HEK293 (cell line): Measurements from ENCODE around the gene IP6K3.

Source experiments
- CTCF ChIA-PET: fragments of 350-600 bp; formaldehyde crosslinking; extraction: SDS; loops from one replicate; lab custom pipeline; 2021; ENCODE audit warnings: antibody characterized with exemption; lab: Yijun Ruan, JAX
- POLR2A ChIA-PET: fragments of 300-600 bp; formaldehyde crosslinking; extraction: SDS; loops from one replicate; lab custom pipeline; 2020; ENCODE audit warnings: antibody characterized with exemption, inconsistent platforms; lab: Yijun Ruan, JAX
- H3K27ac ChIP-seq: fragments of 200-500 bp; sonication (Bioruptor generic); 2 replicates; pipeline ENCODE4 v1.5.1; 2014; ENCODE audit warnings: low read depth, low read length, control low read depth, inconsistent platforms; ENCODE audit errors: extremely low read depth
- H3K36me3 ChIP-seq, 2 experiments: fragments of 200-500 bp in 1 of 2; sonication (Bioruptor generic) in 1 of 2; 1 replicate in 1 of 2; 2 replicates in 1 of 2; pipeline ENCODE4 v1.5.1; 2014 to 2017; ENCODE audit warnings: inconsistent platforms in 2 of 2, low read length in 2 of 2; ENCODE audit not compliant: control insufficient read depth in 2 of 2, insufficient read depth in 1 of 2
- H3K4me1 ChIP-seq: fragments of 200-500 bp; sonication (Bioruptor generic); 2 replicates; pipeline ENCODE4 v1.5.1; 2014; ENCODE audit warnings: mild to moderate bottlenecking, low read length, inconsistent platforms; ENCODE audit not compliant: control insufficient read depth, insufficient read depth
- H3K4me3 ChIP-seq: 2 replicates; pipeline ENCODE4 v1.5.1; 2011; ENCODE audit warnings: low read depth, mild to moderate bottlenecking, control low read depth, low read length, moderate library complexity
- H3K9me3 ChIP-seq: fragments of 200-500 bp; sonication (Bioruptor generic); 2 replicates; pipeline ENCODE4 v1.5.1; 2014; ENCODE audit warnings: low read depth, low read length, inconsistent platforms; ENCODE audit not compliant: control insufficient read depth, insufficient read depth
- BCL11A ChIP-seq: fragments of 450-650 bp; formaldehyde crosslinking; IDR thresholded peaks from 2 replicates; pipeline ENCODE4 v1.5.1; 2016; ENCODE audit warnings: low read depth, missing biosample characterization, missing genetic modification characterization
- BCL11B ChIP-seq: fragments of 450-650 bp; formaldehyde crosslinking; IDR thresholded peaks from 2 replicates; pipeline ENCODE4 v1.5.1; 2016; ENCODE audit warnings: low read depth, missing biosample characterization, missing genetic modification characterization
- FEZF1 ChIP-seq: fragments of 450-650 bp; formaldehyde crosslinking; IDR thresholded peaks from 2 replicates; pipeline ENCODE4 v1.5.1; 2016; ENCODE audit warnings: missing biosample characterization, missing genetic modification characterization
- GLIS2 ChIP-seq: fragments of 450-650 bp; formaldehyde crosslinking; IDR thresholded peaks from 2 replicates; pipeline ENCODE4 v1.5.1; 2016; ENCODE audit warnings: missing biosample characterization, missing genetic modification characterization
- OVOL3 ChIP-seq: fragments of 450-650 bp; formaldehyde crosslinking; IDR thresholded peaks from 2 replicates; pipeline ENCODE4 v1.5.1; 2016; ENCODE audit warnings: missing biosample characterization, missing genetic modification characterization
- SALL2 ChIP-seq: fragments of 450-650 bp; formaldehyde crosslinking; IDR thresholded peaks from 2 replicates; pipeline ENCODE4 v1.5.0; 2017; ENCODE audit warnings: missing biosample characterization, mild to moderate bottlenecking, missing genetic modification characterization, borderline replicate concordance
- SP7 ChIP-seq: fragments of 450-650 bp; formaldehyde crosslinking; IDR thresholded peaks from 2 replicates; pipeline ENCODE4 v1.5.1; 2016; ENCODE audit warnings: missing biosample characterization, missing genetic modification characterization
- ZNF112 ChIP-seq: fragments of 450-650 bp; formaldehyde crosslinking; IDR thresholded peaks from 2 replicates; pipeline ENCODE4 v1.5.0; 2017; ENCODE audit warnings: missing biosample characterization, missing genetic modification characterization
- ZNF133 ChIP-seq: fragments of 450-650 bp; formaldehyde crosslinking; IDR thresholded peaks from 2 replicates; pipeline ENCODE4 v1.5.1; 2016; ENCODE audit warnings: missing biosample characterization, missing genetic modification characterization
- ZNF2 ChIP-seq: fragments of 450-650 bp; formaldehyde crosslinking; IDR thresholded peaks from 2 replicates; pipeline ENCODE4 v1.5.1; 2016; ENCODE audit warnings: missing biosample characterization, missing genetic modification characterization
- ZNF223 ChIP-seq: fragments of 450-650 bp; formaldehyde crosslinking; IDR thresholded peaks from 2 replicates; pipeline ENCODE4 v1.5.1; 2016; ENCODE audit warnings: missing biosample characterization, missing genetic modification characterization
- ZNF23 ChIP-seq: fragments of 450-650 bp; formaldehyde crosslinking; IDR thresholded peaks from 2 replicates; pipeline ENCODE4 v1.5.1; 2016; ENCODE audit warnings: missing biosample characterization, missing genetic modification characterization, borderline replicate concordance
- ZNF248 ChIP-seq: fragments of 450-650 bp; formaldehyde crosslinking; IDR thresholded peaks from 2 replicates; pipeline ENCODE4 v1.5.1; 2017; ENCODE audit warnings: missing biosample characterization, missing genetic modification characterization
- ZNF292 ChIP-seq: fragments of 450-650 bp; formaldehyde crosslinking; IDR thresholded peaks from 2 replicates; pipeline ENCODE4 v1.5.1; 2016; ENCODE audit warnings: low read depth, missing biosample characterization, missing genetic modification characterization, borderline replicate concordance
- ZNF426 ChIP-seq: fragments of 450-650 bp; formaldehyde crosslinking; IDR thresholded peaks from 2 replicates; pipeline ENCODE4 v1.5.1; 2017; ENCODE audit warnings: missing biosample characterization, missing genetic modification characterization, mild to moderate bottlenecking, inconsistent platforms, moderate library complexity
- ZNF433 ChIP-seq: fragments of 450-650 bp; formaldehyde crosslinking; IDR thresholded peaks from 2 replicates; pipeline ENCODE4 v1.5.1; 2016; ENCODE audit warnings: missing biosample characterization, missing genetic modification characterization, low read depth
- ZNF473 ChIP-seq: fragments of 450-650 bp; formaldehyde crosslinking; IDR thresholded peaks from 2 replicates; pipeline ENCODE4 v1.5.1; 2017; ENCODE audit warnings: missing biosample characterization, missing genetic modification characterization
- ZNF521 ChIP-seq: fragments of 450-650 bp; formaldehyde crosslinking; IDR thresholded peaks from 2 replicates; pipeline ENCODE4 v1.5.1; 2017; ENCODE audit warnings: missing biosample characterization, mild to moderate bottlenecking, missing genetic modification characterization
- ZNF529 ChIP-seq: fragments of 450-650 bp; formaldehyde crosslinking; IDR thresholded peaks from 2 replicates; pipeline ENCODE4 v1.5.1; 2017; ENCODE audit warnings: missing genetic modification characterization, missing biosample characterization; ENCODE audit not compliant: insufficient replicate concordance
- ZNF548 ChIP-seq: fragments of 450-650 bp; formaldehyde crosslinking; IDR thresholded peaks from 2 replicates; pipeline ENCODE4 v1.5.1; 2016; ENCODE audit warnings: missing biosample characterization, missing genetic modification characterization
- ZNF555 ChIP-seq: fragments of 450-650 bp; formaldehyde crosslinking; conservative IDR thresholded peaks from 2 replicates; pipeline ENCODE4 v1.5.1; 2017; ENCODE audit warnings: missing biosample characterization, mild to moderate bottlenecking, missing genetic modification characterization, inconsistent platforms
- ZNF585B ChIP-seq: fragments of 450-650 bp; formaldehyde crosslinking; IDR thresholded peaks from 2 replicates; pipeline ENCODE4 v1.5.1; 2016; ENCODE audit warnings: missing biosample characterization, missing genetic modification characterization
- ZNF768 ChIP-seq: fragments of 450-650 bp; formaldehyde crosslinking; IDR thresholded peaks from 2 replicates; pipeline ENCODE4 v1.5.1; 2018; ENCODE audit warnings: missing biosample characterization, mild to moderate bottlenecking, missing genetic modification characterization
- ZNF785 ChIP-seq: fragments of 450-650 bp; formaldehyde crosslinking; IDR thresholded peaks from 2 replicates; pipeline ENCODE4 v1.5.1; 2016; ENCODE audit warnings: missing biosample characterization, missing genetic modification characterization
- ZNF830 ChIP-seq: fragments of 450-650 bp; IDR thresholded peaks from 2 replicates; pipeline ENCODE4 v1.5.0; 2018; ENCODE audit warnings: missing biosample characterization, missing genetic modification characterization, low read depth, mild to moderate bottlenecking, moderate library complexity
- TF ChIP-seq, protein P1 (sequence below): fragments of 450-650 bp; formaldehyde crosslinking; IDR thresholded peaks from 2 replicates; pipeline ENCODE4 v1.5.1; 2017; ENCODE audit warnings: missing biosample characterization, missing genetic modification characterization
- TF ChIP-seq, protein P2 (sequence below): fragments of 450-650 bp; formaldehyde crosslinking; IDR thresholded peaks from 2 replicates; pipeline ENCODE4 v1.5.1; 2017; ENCODE audit warnings: missing biosample characterization, mild to moderate bottlenecking, missing genetic modification characterization, moderate library complexity
- TF ChIP-seq, protein P3 (sequence below): fragments of 450-650 bp; formaldehyde crosslinking; IDR thresholded peaks from 2 replicates; pipeline ENCODE4 v1.5.1; 2016; ENCODE audit warnings: missing biosample characterization, missing genetic modification characterization

IP6K3 gene

DNA sequence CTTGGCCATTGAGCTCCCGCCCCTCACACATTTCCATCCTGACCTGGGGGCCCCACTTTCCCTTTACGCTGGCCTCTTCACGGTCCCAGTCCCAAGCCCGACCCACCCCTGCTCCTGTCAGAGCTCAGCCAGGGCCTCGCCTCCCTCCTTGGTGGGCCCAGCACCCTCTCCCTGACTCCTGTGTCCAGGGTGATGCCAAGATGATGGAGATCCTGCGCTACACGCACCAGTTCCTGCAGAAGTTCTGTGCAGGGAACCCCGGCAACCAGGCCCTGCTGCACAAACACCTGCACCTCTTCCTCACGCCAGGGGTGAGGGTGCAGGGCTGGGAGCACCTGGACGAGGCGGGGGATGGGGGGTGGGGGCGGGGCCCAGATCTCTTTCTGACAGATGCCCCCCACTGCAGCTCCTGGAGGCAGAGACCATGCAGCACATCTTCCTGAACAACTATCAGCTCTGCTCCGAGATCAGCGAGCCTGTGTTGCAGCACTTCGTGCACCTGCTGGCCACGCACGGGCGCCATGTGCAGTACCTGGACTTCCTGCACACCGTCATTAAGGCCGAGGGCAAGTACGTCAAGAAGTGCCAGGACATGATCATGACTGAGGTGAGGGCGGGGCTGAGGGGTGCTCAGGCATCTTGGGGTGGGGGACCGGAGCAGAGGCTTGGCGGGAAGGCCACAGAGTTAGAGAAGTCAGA is 68.3 kb downstream of the IP6K3 start:
- no peaks in the 10 kb centered on the region for H3K4me1 ChIP-seq
- H3K4me3 ChIP-seq: no peak overlapping the region
- CTCF ChIA-PET: no interaction called here
- TF ChIP-seq ZNF529 (tag by site-specific recombination) (no peak), GLIS2 (no peak), ZNF248 (no peak), ZNF555 (tag by site-specific recombination) (no peak), ZNF426 (tag by site-specific recombination) (no peak), ZNF433 (tag by site-specific recombination) (no peak), ZNF2 (tag by site-specific recombination) (no peak), ZNF768 (tag by site-specific recombination) (no peak)
- TF ChIP-seq, protein P1, sequence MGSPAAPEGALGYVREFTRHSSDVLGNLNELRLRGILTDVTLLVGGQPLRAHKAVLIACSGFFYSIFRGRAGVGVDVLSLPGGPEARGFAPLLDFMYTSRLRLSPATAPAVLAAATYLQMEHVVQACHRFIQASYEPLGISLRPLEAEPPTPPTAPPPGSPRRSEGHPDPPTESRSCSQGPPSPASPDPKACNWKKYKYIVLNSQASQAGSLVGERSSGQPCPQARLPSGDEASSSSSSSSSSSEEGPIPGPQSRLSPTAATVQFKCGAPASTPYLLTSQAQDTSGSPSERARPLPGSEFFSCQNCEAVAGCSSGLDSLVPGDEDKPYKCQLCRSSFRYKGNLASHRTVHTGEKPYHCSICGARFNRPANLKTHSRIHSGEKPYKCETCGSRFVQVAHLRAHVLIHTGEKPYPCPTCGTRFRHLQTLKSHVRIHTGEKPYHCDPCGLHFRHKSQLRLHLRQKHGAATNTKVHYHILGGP (tag by site-specific recombination): no peak
- no peaks in the 10 kb centered on the region for H3K9me3 ChIP-seq
- POLR2A ChIA-PET: interaction anchor here (0.5 to 0.6 kb wide), 2 partner anchors 21 to 58 kb away, joined by 3 to 4 read pairs; no protein-coding TSS in a partner anchor
- no peak overlapping the region for H3K27ac ChIP-seq
- peaks cover 6 to 49% of the 10 kb centered on the region in 2 experiments; a peak in 2 of 3 replicates for H3K36me3 ChIP-seq

DNA sequence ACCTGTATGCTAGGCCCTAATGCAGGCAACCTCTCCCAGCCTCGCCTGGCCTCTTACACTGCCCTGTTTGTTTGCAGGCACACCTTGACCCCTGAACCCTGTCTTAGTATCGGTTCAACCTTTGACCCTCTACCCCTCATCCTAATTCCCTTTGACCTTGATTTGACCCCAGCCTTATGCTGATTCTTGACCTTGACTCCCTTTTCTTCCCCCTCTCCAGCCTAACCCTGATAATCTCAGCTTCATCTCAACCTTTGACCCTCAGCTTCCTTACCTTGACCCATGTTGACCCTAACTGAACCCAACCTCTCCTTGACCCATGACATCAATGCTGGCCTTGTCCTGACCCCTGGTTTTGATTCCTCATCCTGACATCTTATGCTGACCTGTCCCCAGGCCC is 69.0 kb downstream of the IP6K3 start:
- Histone ChIP-seq H3K9me3 (no peaks in the 10 kb centered on the region), H3K36me3 (peaks cover 6 to 46% of the 10 kb centered on the region in 2 experiments; a peak in 2 of 3 replicates), H3K4me1 (no peaks in the 10 kb centered on the region), H3K27ac (no peak overlapping the region), H3K4me3 (no peak overlapping the region)
- ChIA-PET POLR2A (no interaction called here), CTCF (no interaction called here)
- TF ChIP-seq BCL11B: peak; percentile 96
- no peak for TF ChIP-seq ZNF521 (tag by site-specific recombination)
- TF ChIP-seq OVOL3 (tag by site-specific recombination): no peak
- peak; percentile 96 for TF ChIP-seq BCL11A (tag by site-specific recombination)
- no peak for TF ChIP-seq ZNF585B (tag by site-specific recombination)

DNA sequence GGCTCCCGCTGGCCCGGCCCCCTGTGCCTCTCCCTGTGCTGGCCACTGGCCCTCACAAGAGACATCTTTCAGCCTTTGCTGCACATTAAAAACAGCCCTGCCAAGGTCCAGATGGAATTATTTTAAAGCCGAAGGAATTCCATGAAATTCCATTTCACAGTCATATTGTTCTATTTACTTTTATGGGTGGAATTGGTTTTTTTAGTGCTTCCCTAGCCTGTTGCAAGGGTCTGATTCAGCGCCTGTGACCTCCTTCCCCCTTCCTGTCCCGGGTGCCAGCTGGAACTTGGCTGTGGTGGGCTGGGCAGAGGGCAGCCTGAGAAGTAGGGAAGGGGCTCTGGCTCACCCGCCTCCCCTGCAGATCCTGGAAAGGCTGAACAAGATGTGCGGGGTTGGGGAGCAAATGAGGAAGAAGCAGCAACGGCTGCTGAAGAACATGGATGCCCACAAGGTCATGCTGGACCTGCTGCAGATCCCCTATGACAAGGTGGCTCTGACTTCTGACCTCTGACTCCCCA is 69.5 kb downstream of the IP6K3 start:
- POLR2A ChIA-PET: no interaction called here
- H3K4me1 ChIP-seq: no peaks in the 10 kb centered on the region
- H3K36me3 ChIP-seq: peaks cover 6 to 46% of the 10 kb centered on the region in 2 experiments; a peak in 2 of 3 replicates
- no peaks in the 10 kb centered on the region for H3K9me3 ChIP-seq
- H3K27ac ChIP-seq: no peak overlapping the region
- CTCF ChIA-PET: interaction anchor here (0.7 kb wide), 1 partner anchor 93 kb away, joined by 3 read pairs; no protein-coding TSS in a partner anchor
- H3K4me3 ChIP-seq: no peak overlapping the region
- TF ChIP-seq, protein P2, sequence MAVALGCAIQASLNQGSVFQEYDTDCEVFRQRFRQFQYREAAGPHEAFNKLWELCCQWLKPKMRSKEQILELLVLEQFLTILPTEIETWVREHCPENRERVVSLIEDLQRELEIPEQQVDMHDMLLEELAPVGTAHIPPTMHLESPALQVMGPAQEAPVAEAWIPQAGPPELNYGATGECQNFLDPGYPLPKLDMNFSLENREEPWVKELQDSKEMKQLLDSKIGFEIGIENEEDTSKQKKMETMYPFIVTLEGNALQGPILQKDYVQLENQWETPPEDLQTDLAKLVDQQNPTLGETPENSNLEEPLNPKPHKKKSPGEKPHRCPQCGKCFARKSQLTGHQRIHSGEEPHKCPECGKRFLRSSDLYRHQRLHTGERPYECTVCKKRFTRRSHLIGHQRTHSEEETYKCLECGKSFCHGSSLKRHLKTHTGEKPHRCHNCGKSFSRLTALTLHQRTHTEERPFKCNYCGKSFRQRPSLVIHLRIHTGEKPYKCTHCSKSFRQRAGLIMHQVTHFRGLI (tag by site-specific recombination): no peak
- TF ChIP-seq ZNF548 (tag by site-specific recombination): no peak
- no peak for TF ChIP-seq ZNF23 (tag by site-specific recombination)
- no peak for TF ChIP-seq ZNF830 (tag by site-specific recombination)
- TF ChIP-seq OVOL3 (tag by site-specific recombination): no peak
- no peak for TF ChIP-seq ZNF133 (tag by site-specific recombination)
- TF ChIP-seq ZNF223: no peak
- no peak for TF ChIP-seq ZNF112 (tag by site-specific recombination)
- TF ChIP-seq FEZF1 (tag by site-specific recombination): no peak
- TF ChIP-seq, protein P3, sequence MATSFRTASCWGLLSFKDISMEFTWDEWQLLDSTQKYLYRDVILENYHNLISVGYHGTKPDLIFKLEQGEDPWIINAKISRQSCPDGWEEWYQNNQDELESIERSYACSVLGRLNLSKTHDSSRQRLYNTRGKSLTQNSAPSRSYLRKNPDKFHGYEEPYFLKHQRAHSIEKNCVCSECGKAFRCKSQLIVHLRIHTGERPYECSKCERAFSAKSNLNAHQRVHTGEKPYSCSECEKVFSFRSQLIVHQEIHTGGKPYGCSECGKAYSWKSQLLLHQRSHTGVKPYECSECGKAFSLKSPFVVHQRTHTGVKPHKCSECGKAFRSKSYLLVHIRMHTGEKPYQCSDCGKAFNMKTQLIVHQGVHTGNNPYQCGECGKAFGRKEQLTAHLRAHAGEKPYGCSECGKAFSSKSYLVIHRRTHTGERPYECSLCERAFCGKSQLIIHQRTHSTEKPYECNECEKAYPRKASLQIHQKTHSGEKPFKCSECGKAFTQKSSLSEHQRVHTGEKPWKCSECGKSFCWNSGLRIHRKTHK (tag by site-specific recombination): no peak
- TF ChIP-seq ZNF292 (tag by site-specific recombination): no peak
- TF ChIP-seq ZNF473: no peak
- TF ChIP-seq ZNF248: no peak
- no peak for TF ChIP-seq SP7
- TF ChIP-seq ZNF785 (tag by site-specific recombination): no peak
- TF ChIP-seq SALL2 (tag by site-specific recombination): no peak
